ENCODE measurements around the gene HAUS3. TPM values are rescaled to one million over a fixed set of nuclear protein-coding genes. Genes with fewer than 3 reads are reported as not detected.

The HAUS3 gene
- polyA plus RNA-seq, 3 donors = 4.4 to 5.5 (median 5.0) TPM

DNA sequence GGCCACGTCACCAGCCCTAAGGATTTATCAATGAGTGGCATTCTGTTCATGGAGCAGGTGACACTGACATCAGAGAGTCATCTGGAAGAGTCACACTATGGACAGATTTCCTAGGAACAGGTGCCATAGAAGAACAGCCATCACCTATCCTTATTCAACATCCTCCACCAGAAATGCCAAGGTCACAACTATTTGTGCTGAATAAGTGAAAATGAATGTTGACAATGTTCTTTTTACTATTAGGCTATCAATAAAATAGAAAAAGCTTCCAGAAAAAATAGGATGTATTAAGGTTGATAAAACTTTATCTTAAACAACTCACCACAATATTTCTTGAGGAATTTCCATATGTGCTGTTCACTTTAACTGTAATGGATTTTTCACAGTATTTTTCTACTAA, 62.9 kb downstream of the HAUS3 start:
- H3K9ac ChIP-seq (ENCODE audit: insufficient read depth, low read length, poor library complexity, severe bottlenecking) = no peak overlapping the region
- H3K4me2 ChIP-seq (replicated peaks; ENCODE audit: extremely low read depth, low read length, poor library complexity, severe bottlenecking) = no peak overlapping the region
- no peak overlapping the region for H2AFZ ChIP-seq (ENCODE audit: insufficient read depth, low read depth, low read length, poor library complexity, severe bottlenecking)
- H3K27ac ChIP-seq (ENCODE audit: low read depth in 1 of 2, low read length in 2 of 2) = no peak overlapping the region
- intact Hi-C loops (cut with micrococcal nuclease) = no loop called here
- no peaks in the 10 kb centered on the region for H4K20me1 ChIP-seq (ENCODE audit: insufficient read depth, low read length)
- DNase-seq = no peak
- 100% methylated on average over 1 of the region's 1 CpG for WGBS (ENCODE audit: insufficient coverage)
- H3K36me3 ChIP-seq (replicated peaks in 1 of 2; ENCODE audit: control insufficient read depth in 1 of 2, insufficient read depth in 2 of 2, low read length in 2 of 2) = no peaks in the 10 kb centered on the region
- H3K27me3 ChIP-seq (ENCODE audit: control insufficient read depth in 2 of 2, insufficient read depth in 2 of 2, low read length in 2 of 2) = no peaks in the 10 kb centered on the region
- Mint-ChIP-seq H3K4me1 (peaks cover 9% of the 10 kb centered on the region), H3K9me3 (peaks cover 0 to 10% (median 3%) of the 10 kb centered on the region in 7 donors), H3K4me3 (no peak overlapping the region), H3K27me3 (ENCODE audit: low read depth in 3 of 3) (peaks cover 3 to 5% (median 3%) of the 10 kb centered on the region in 3 donors), H3K36me3 (peaks cover 0 to 2% of the 10 kb centered on the region in 2 donors), H3K27ac (no peak overlapping the region)
- H3K79me2 ChIP-seq (ENCODE audit: insufficient read depth, low read length) = no peaks in the 10 kb centered on the region
- H3K4me3 ChIP-seq (replicated peaks in 1 of 3; ENCODE audit: low read depth in 2 of 3, low read length in 3 of 3) = no peak overlapping the region
- no peaks in the 10 kb centered on the region for H3K4me1 ChIP-seq (ENCODE audit: control insufficient read depth in 1 of 2, insufficient read depth in 2 of 2, low read length in 2 of 2)
- TF ChIP-seq, protein P1, sequence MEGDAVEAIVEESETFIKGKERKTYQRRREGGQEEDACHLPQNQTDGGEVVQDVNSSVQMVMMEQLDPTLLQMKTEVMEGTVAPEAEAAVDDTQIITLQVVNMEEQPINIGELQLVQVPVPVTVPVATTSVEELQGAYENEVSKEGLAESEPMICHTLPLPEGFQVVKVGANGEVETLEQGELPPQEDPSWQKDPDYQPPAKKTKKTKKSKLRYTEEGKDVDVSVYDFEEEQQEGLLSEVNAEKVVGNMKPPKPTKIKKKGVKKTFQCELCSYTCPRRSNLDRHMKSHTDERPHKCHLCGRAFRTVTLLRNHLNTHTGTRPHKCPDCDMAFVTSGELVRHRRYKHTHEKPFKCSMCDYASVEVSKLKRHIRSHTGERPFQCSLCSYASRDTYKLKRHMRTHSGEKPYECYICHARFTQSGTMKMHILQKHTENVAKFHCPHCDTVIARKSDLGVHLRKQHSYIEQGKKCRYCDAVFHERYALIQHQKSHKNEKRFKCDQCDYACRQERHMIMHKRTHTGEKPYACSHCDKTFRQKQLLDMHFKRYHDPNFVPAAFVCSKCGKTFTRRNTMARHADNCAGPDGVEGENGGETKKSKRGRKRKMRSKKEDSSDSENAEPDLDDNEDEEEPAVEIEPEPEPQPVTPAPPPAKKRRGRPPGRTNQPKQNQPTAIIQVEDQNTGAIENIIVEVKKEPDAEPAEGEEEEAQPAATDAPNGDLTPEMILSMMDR (IDR thresholded peaks at IDR 0.05) = no peak
- no peaks in the 10 kb centered on the region for H3K9me3 ChIP-seq (replicated peaks in 1 of 2; ENCODE audit: control insufficient read depth in 1 of 2, insufficient read depth in 1 of 2, low read length in 2 of 2)

Small RNA genes lying within 50 kb of the gene (small RNA-seq; reads per million reads assigned to genes)
- not detected for gene COX6B1P5 (ENCODE audit: insufficient read length, low read depth)

Other genes starting within 250 kb of the HAUS3 start
- gene NELFA, start 233.1 kb downstream of the HAUS3 start, polyA plus RNA-seq = 10 to 100 TPM; 10.0 to 22.1 (median 10.5) TPM
- under 1 TPM in 1 of 3 donors, not detected in 2; 0.01 TPM for gene NAT8L, start 182.8 kb downstream of the HAUS3 start, polyA plus RNA-seq
- gene POLN, start within 50 bp of the HAUS3 start, polyA plus RNA-seq = under 1 TPM; 0.08 to 0.33 (median 0.28) TPM
- 10 to 100 TPM; 24.5 to 39.4 (median 35.9) TPM for gene MXD4, start 20.0 kb upstream of the HAUS3 start, polyA plus RNA-seq
- 1 to 10 TPM; 1.0 to 4.4 (median 1.1) TPM for gene ZFYVE28, start 176.5 kb upstream of the HAUS3 start, polyA plus RNA-seq
- under 1 TPM in 2 of 3 donors, not detected in 1; 0.15 to 0.27 TPM for gene CFAP99, start 176.8 kb upstream of the HAUS3 start, polyA plus RNA-seq
- gene RNF4, start 227.0 kb upstream of the HAUS3 start, polyA plus RNA-seq = 10 to 100 TPM; 28.8 to 41.3 (median 37.0) TPM